Measurements from ENCODE around the gene SCAMP1.

The SCAMP1 gene

GRCh38 chr5:78411586-78411985 is 51.2 kb downstream of the SCAMP1 start:
- Histone ChIP-seq H3K36me3 (peaks cover under 1% of the 10 kb centered on the region), H3K4me3 (ENCODE audit: low read depth in 1 of 2, low read length in 1 of 2) (no peak overlapping the region), H3K27me3 (no peaks in the 10 kb centered on the region), H3K9me3 (no peaks in the 10 kb centered on the region), H3K27ac (no peak overlapping the region), H3K4me1 (ENCODE audit: control insufficient read depth in 1 of 2, insufficient read depth in 1 of 2, low read depth in 1 of 2, low read length in 1 of 2) (no peaks in the 10 kb centered on the region)
- no peak for TF ChIP-seq CTCF (IDR thresholded peaks at IDR 0.05)

- Histone ChIP-seq H3K9me3 (no peaks in the 10 kb centered on the region), H3K27me3 (no peaks in the 10 kb centered on the region), H3K36me3 (peaks cover 19% of the 10 kb centered on the region), H3K4me1 (ENCODE audit: control insufficient read depth in 1 of 2, insufficient read depth in 1 of 2, low read depth in 1 of 2, low read length in 1 of 2) (no peaks in the 10 kb centered on the region), H3K4me3 (ENCODE audit: low read depth in 1 of 2, low read length in 1 of 2) (no peak overlapping the region), H3K27ac (no peak overlapping the region)
- TF ChIP-seq CTCF (IDR thresholded peaks at IDR 0.05), result no peak
Observed at GRCh38 chr5:78416677-78417425, 56.4 kb downstream of the SCAMP1 start.

DNA sequence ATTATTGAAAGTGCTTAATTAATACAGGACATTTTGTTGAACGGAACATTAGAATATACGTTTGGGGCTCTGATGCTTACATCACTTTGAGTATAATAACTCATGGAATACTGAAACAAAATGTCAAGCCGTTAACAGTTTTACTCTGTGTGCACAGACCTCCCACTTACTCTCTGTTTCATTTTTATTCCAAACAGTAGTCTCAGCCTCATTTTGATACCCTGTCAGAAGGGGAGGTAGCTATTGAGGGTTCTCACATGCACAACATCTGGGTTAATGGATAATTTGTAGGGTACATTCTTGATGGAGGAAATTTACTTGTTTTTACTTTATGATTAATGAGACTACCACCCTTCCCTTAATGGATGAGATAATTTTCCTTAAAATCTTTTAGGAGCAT is 59.0 kb downstream of the SCAMP1 start:
- Histone ChIP-seq H3K4me1 (ENCODE audit: control insufficient read depth in 1 of 2, insufficient read depth in 1 of 2, low read depth in 1 of 2, low read length in 1 of 2) (no peaks in the 10 kb centered on the region), H3K27me3 (no peaks in the 10 kb centered on the region), H3K4me3 (ENCODE audit: low read depth in 1 of 2, low read length in 1 of 2) (no peak overlapping the region), H3K9me3 (no peaks in the 10 kb centered on the region), H3K36me3 (peaks cover 19% of the 10 kb centered on the region), H3K27ac (no peak overlapping the region)
- TF ChIP-seq CTCF (IDR thresholded peaks at IDR 0.05), result no peak

GRCh38 chr5:78420548-78420947 is 60.1 kb downstream of the SCAMP1 start:
- no peaks in the 10 kb centered on the region for H3K27me3 ChIP-seq
- H3K9me3 ChIP-seq, result no peaks in the 10 kb centered on the region
- H3K4me1 ChIP-seq (ENCODE audit: control insufficient read depth in 1 of 2, insufficient read depth in 1 of 2, low read depth in 1 of 2, low read length in 1 of 2), result peaks cover 0 to 4% of the 10 kb centered on the region in 2 experiments
- peaks cover 19% of the 10 kb centered on the region for H3K36me3 ChIP-seq
- H3K27ac ChIP-seq, result no peak overlapping the region
- no peak overlapping the region for H3K4me3 ChIP-seq (ENCODE audit: low read depth in 1 of 2, low read length in 1 of 2)
- TF ChIP-seq CTCF (IDR thresholded peaks at IDR 0.05), result no peak

DNA sequence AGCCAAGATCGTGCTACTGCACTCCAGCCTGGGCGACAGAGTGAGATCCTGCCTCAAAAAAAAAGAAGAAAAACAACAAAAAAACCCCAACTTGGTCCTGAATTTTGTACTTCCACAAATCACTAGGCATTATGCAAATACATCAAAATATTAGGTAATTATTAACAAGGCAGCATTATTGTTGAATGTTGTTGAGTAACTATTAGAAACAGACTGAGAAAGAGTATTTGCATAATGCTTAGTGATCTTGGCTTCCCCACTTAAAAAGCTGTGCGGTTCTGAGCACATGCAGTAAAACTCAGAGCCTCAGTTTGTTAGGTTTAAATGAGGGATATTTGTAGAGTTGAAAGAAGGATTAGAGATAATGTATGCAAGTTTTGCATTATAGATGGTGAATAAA is 64.2 kb downstream of the SCAMP1 start:
- Histone ChIP-seq H3K27ac (no peak overlapping the region), H3K36me3 (peaks cover 2% of the 10 kb centered on the region), H3K9me3 (no peaks in the 10 kb centered on the region), H3K4me1 (ENCODE audit: control insufficient read depth in 1 of 2, insufficient read depth in 1 of 2, low read depth in 1 of 2, low read length in 1 of 2) (peaks cover 0 to 4% of the 10 kb centered on the region in 2 experiments), H3K27me3 (no peaks in the 10 kb centered on the region), H3K4me3 (ENCODE audit: low read depth in 1 of 2, low read length in 1 of 2) (no peak overlapping the region)
- TF ChIP-seq CTCF (IDR thresholded peaks at IDR 0.05), result no peak

Data from neutrophil (primary cell).